ENCODE data around the gene AOPEP. TPM values are rescaled to one million over a fixed set of nuclear protein-coding genes. Genes with fewer than 3 reads are reported as not detected.
A peak's percentile ranks its signal among the peaks of the same experiment; 100 is the strongest.

Gene AOPEP
- polyA plus RNA-seq, 1 of the 3 experiments (the other 2 are of a cell fraction): 54.6 TPM

DNA sequence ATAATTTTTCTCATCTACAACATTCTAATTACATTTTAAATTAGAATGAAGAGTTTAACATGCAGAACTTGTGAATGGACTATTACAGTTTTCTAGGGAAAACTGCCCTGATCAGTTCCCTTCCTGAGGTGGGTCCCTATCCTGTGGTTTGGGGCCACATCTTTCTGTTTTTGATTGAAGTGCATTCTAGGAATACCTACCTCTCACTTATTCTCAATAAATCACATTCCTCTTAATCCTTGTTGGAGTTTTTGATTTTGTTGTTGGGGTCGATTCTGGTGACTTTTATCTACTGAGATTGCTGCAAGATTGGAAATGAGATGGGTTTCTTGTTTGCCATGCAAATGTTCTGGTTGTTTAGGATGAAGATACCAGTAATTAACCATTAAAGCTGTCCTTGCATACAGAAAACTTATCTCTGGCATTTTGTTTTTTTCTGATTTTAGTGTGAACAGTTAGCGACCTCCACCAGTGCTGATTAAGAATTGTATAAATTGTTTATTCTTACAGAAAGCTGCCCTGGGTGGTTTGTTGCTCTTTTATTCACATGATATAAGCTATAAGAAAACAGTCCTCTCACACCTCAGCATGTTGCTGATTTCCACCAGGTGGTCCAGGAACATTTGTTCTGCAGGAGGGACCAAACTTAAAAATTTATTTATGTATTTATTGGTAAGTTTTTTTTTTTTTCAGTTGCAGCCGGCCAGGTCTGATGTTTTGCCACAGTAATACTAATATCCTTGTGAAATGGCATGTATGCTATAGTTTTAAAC, 321.1 kb downstream of the AOPEP start:
- Histone ChIP-seq H3K27ac (ENCODE audit: low read depth in 2 of 2, low read length in 1 of 2) (peak overlapping the region; percentile 39 to 64), H2AFZ (ENCODE audit: low read depth) (no peak overlapping the region), H3K36me3 (replicated peaks in 1 of 2; ENCODE audit: control insufficient read depth in 1 of 2, insufficient read depth in 2 of 2, low read length in 1 of 2) (peaks cover 18 to 35% of the 10 kb centered on the region in 2 experiments), H3K27me3 (ENCODE audit: insufficient read depth) (no peaks in the 10 kb centered on the region), H3K79me2 (ENCODE audit: insufficient read depth) (peaks cover 97% of the 10 kb centered on the region), H3K9me3 (no peaks in the 10 kb centered on the region), H3K9me2 (no peaks in the 10 kb centered on the region), H3K4me3 (ENCODE audit: low read depth in 2 of 2, low read length in 1 of 2) (peak overlapping the region; percentile 58 to 66), H3K4me2 (peak overlapping the region; percentile 75), H3K9ac (no peak overlapping the region; the same call in 1 of the 2 replicates), H3K4me1 (ENCODE audit: control insufficient read depth in 1 of 2, insufficient read depth in 2 of 2, low read depth in 1 of 2, low read length in 1 of 2) (peaks cover 24 to 30% of the 10 kb centered on the region in 2 experiments; a peak in 3 of 4 replicates), H4K20me1 (ENCODE audit: insufficient read depth) (peaks cover 67% of the 10 kb centered on the region), H3F3A (replicated peaks; ENCODE audit: insufficient read depth) (peaks cover 61% of the 10 kb centered on the region)
- DNase-seq: no peak
- ChIA-PET CTCF (interaction anchor here (0.7 to 3.2 kb wide), 7 partner anchors 9 to 366 kb away, joined by 3 to 11 read pairs (median 4); no protein-coding TSS in a partner anchor), POLR2A (no interaction called here)
- TF ChIP-seq, protein P1, sequence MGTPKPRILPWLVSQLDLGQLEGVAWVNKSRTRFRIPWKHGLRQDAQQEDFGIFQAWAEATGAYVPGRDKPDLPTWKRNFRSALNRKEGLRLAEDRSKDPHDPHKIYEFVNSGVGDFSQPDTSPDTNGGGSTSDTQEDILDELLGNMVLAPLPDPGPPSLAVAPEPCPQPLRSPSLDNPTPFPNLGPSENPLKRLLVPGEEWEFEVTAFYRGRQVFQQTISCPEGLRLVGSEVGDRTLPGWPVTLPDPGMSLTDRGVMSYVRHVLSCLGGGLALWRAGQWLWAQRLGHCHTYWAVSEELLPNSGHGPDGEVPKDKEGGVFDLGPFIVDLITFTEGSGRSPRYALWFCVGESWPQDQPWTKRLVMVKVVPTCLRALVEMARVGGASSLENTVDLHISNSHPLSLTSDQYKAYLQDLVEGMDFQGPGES (IDR thresholded peaks at IDR 0.05; ENCODE audit: low read depth, low read length): no peak
- TF ChIP-seq TAF1 (IDR thresholded peaks at IDR 0.05; ENCODE audit: borderline replicate concordance, low read depth, low read length): no peak
- no peak for TF ChIP-seq MEF2A (IDR thresholded peaks at IDR 0.05; ENCODE audit: borderline replicate concordance, low read depth)
- TF ChIP-seq FOXM1 (IDR thresholded peaks at IDR 0.05; ENCODE audit: low read depth): no peak
- 49% methylated on average over 3 of the region's 3 CpGs for WGBS (ENCODE audit: low lambda C conversion rate)

DNA sequence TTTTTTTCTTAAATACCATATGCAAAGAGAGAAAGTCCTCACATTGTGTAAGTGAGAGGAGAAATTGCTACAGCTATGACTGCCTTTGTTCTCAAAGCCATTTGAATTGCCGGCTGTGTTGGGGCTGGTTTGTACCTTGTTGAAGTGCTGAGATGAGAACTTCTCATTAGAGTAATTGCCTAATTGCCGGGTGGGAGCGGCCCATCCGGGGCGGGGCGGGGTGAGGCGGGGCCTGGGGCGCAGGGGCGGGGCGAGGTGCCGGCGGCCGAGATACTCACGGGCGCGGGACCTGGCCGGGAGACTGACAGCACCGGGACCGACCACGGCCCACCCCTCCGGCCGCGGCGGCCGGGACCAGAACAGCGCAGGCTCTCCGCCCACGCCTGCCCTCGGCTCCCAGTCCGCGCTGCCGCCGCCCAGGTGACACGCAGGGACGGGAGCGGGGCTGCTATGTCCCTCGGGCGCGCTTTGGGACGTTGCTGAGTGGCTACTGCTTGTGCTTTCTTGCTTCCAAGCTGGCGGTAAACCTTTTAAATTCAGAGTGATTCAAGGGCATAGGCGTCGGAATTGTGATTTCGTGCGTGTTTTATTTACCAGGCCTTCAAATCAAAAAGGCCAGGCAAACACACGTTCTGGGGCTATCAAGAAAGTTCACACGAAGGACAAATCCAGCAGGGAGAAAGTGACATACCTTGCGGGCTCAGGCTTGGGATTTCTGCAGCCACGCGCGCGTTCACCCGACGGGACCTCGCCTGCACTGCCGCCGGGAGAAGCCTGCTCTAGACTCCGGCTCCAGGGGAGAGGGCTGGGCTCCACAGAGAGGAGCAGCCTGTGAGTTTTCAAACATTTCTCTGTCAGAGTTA, 322.0 kb downstream of the AOPEP start:
- H4K20me1 ChIP-seq (ENCODE audit: insufficient read depth): peaks cover 63% of the 10 kb centered on the region
- no peaks in the 10 kb centered on the region for H3K27me3 ChIP-seq (ENCODE audit: insufficient read depth)
- H3K4me1 ChIP-seq (ENCODE audit: control insufficient read depth in 1 of 2, insufficient read depth in 2 of 2, low read depth in 1 of 2, low read length in 1 of 2): peaks cover 24 to 30% of the 10 kb centered on the region in 2 experiments; a peak in 3 of 4 replicates
- CTCF ChIA-PET: interaction anchor here (0.9 to 3.2 kb wide), 7 partner anchors 8 to 367 kb away, joined by 3 to 11 read pairs (median 4); no protein-coding TSS in a partner anchor
- H3K4me3 ChIP-seq (ENCODE audit: low read depth in 2 of 2, low read length in 1 of 2): peak overlapping the region; percentile 58 to 66
- peak; percentile 88 for DNase-seq
- H3K4me2 ChIP-seq: peak overlapping the region; percentile 75
- WGBS (ENCODE audit: low lambda C conversion rate): under 1% methylated on average over 21 of the region's 58 CpGs
- peak overlapping the region; percentile 55 to 78 for H3K27ac ChIP-seq (ENCODE audit: low read depth in 2 of 2, low read length in 1 of 2)
- peaks cover 57% of the 10 kb centered on the region for H3F3A ChIP-seq (replicated peaks; ENCODE audit: insufficient read depth)
- no peaks in the 10 kb centered on the region for H3K9me3 ChIP-seq
- POLR2A ChIA-PET: interaction anchor here (0.5 kb wide), 1 partner anchor 15 kb away, joined by 3 read pairs; no protein-coding TSS in a partner anchor
- H3K36me3 ChIP-seq (replicated peaks in 1 of 2; ENCODE audit: control insufficient read depth in 1 of 2, insufficient read depth in 2 of 2, low read length in 1 of 2): peaks cover 25 to 38% of the 10 kb centered on the region in 2 experiments
- peaks cover 97% of the 10 kb centered on the region for H3K79me2 ChIP-seq (ENCODE audit: insufficient read depth)
- no peaks in the 10 kb centered on the region for H3K9me2 ChIP-seq
- H3K9ac ChIP-seq: peak overlapping the region; percentile 71
- no peak overlapping the region for H2AFZ ChIP-seq (ENCODE audit: low read depth)
- TF ChIP-seq EP300 (IDR thresholded peaks at IDR 0.05; ENCODE audit: borderline replicate concordance in 1 of 2, low read depth in 1 of 2, low read length in 1 of 2): peak in 1 of 2 experiments; percentile 5; a peak in 1 of 4 replicates
- no peak for TF ChIP-seq RFX5 (IDR thresholded peaks at IDR 0.05; ENCODE audit: low read length)
- peak; percentile 79 for TF ChIP-seq MXI1 (IDR thresholded peaks at IDR 0.05; ENCODE audit: low read depth, low read length)
- TF ChIP-seq, protein P2, sequence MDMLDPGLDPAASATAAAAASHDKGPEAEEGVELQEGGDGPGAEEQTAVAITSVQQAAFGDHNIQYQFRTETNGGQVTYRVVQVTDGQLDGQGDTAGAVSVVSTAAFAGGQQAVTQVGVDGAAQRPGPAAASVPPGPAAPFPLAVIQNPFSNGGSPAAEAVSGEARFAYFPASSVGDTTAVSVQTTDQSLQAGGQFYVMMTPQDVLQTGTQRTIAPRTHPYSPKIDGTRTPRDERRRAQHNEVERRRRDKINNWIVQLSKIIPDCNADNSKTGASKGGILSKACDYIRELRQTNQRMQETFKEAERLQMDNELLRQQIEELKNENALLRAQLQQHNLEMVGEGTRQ (IDR thresholded peaks at IDR 0.05; ENCODE audit: borderline replicate concordance, low read depth, low read length): no peak
- TF ChIP-seq, protein P3, sequence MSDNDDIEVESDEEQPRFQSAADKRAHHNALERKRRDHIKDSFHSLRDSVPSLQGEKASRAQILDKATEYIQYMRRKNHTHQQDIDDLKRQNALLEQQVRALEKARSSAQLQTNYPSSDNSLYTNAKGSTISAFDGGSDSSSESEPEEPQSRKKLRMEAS (IDR thresholded peaks at IDR 0.05; ENCODE audit: low read depth): 0 out of 2 replicates have a peak, but pooled peaks have one; percentile 65
- TF ChIP-seq POLR2AphosphoS5 (IDR thresholded peaks at IDR 0.05; ENCODE audit: low read depth, low read length): peak; percentile 2; the same call in 1 of the 2 replicates
- TF ChIP-seq FOXJ3 (CRISPR knock-in tag; IDR thresholded peaks at IDR 0.05): no peak
- TF ChIP-seq, protein P4, sequence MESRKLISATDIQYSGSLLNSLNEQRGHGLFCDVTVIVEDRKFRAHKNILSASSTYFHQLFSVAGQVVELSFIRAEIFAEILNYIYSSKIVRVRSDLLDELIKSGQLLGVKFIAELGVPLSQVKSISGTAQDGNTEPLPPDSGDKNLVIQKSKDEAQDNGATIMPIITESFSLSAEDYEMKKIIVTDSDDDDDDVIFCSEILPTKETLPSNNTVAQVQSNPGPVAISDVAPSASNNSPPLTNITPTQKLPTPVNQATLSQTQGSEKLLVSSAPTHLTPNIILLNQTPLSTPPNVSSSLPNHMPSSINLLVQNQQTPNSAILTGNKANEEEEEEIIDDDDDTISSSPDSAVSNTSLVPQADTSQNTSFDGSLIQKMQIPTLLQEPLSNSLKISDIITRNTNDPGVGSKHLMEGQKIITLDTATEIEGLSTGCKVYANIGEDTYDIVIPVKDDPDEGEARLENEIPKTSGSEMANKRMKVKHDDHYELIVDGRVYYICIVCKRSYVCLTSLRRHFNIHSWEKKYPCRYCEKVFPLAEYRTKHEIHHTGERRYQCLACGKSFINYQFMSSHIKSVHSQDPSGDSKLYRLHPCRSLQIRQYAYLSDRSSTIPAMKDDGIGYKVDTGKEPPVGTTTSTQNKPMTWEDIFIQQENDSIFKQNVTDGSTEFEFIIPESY (IDR thresholded peaks at IDR 0.05; ENCODE audit: borderline replicate concordance, low read depth): no peak
- no peak for TF ChIP-seq ELF1 (IDR thresholded peaks at IDR 0.05)
- TF ChIP-seq MEF2A (IDR thresholded peaks at IDR 0.05; ENCODE audit: borderline replicate concordance, low read depth): no peak
- no peak for TF ChIP-seq SMC3 (IDR thresholded peaks at IDR 0.05; ENCODE audit: low read depth, low read length)
- no peak for TF ChIP-seq FOSL2 (IDR thresholded peaks at IDR 0.05; ENCODE audit: borderline replicate concordance, low read depth)
- TF ChIP-seq, protein P5, sequence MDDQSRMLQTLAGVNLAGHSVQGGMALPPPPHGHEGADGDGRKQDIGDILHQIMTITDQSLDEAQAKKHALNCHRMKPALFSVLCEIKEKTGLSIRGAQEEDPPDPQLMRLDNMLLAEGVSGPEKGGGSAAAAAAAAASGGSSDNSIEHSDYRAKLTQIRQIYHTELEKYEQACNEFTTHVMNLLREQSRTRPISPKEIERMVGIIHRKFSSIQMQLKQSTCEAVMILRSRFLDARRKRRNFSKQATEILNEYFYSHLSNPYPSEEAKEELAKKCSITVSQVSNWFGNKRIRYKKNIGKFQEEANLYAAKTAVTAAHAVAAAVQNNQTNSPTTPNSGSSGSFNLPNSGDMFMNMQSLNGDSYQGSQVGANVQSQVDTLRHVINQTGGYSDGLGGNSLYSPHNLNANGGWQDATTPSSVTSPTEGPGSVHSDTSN (IDR thresholded peaks at IDR 0.05): peak; percentile 36; the same call in 1 of the 2 replicates
- TF ChIP-seq NRF1 (IDR thresholded peaks at IDR 0.05; ENCODE audit: low read depth, low read length): no peak
